Karpas-422 (cell line): ENCODE measurements around the gene TRABD2B. TPM values are rescaled to one million over a fixed set of nuclear protein-coding genes. Genes with fewer than 3 reads are reported as not detected.

ENCODE experiments used
- DNase-seq: peaks from one replicate; pipeline ENCODE4 v3.0.0-alpha.2; 2015
- H2AFZ ChIP-seq: fragments of 200-600 bp; sonication (generic); 2 replicates; pipeline ENCODE4 v1.6.1; 2014; ENCODE audit warnings: antibody characterized with exemption, low read length, mixed read lengths
- H3K27ac ChIP-seq: fragments of 200-600 bp; sonication (generic); 2 replicates; pipeline ENCODE4 v1.5.1; 2014; ENCODE audit warnings: mild to moderate bottlenecking, low read length, moderate library complexity
- H3K27me3 ChIP-seq: fragments of 200-600 bp; sonication (generic); 2 replicates; pipeline ENCODE4 v1.6.1; 2014; ENCODE audit warnings: low read length, mixed read lengths
- H3K36me3 ChIP-seq: fragments of 200-600 bp; sonication (generic); 2 replicates; pipeline ENCODE4 v1.6.1; 2014; ENCODE audit warnings: low read length, mixed read lengths; ENCODE audit not compliant: insufficient read depth
- H3K4me1 ChIP-seq: fragments of 200-600 bp; sonication (generic); 2 replicates; pipeline ENCODE4 v1.6.1; 2014; ENCODE audit warnings: mild to moderate bottlenecking, low read length, mixed read lengths
- H3K4me2 ChIP-seq: fragments of 200-600 bp; sonication (generic); 2 replicates; pipeline ENCODE4 v1.6.1; 2014; ENCODE audit warnings: low read length, low read depth, mild to moderate bottlenecking; ENCODE audit not compliant: poor library complexity, severe bottlenecking
- H3K4me3 ChIP-seq: fragments of 200-600 bp; sonication (generic); 2 replicates; pipeline ENCODE4 v1.5.1; 2014; ENCODE audit warnings: mild to moderate bottlenecking, antibody characterized with exemption, low read length, mixed read lengths
- H3K79me2 ChIP-seq: fragments of 200-600 bp; sonication (generic); 2 replicates; pipeline ENCODE4 v1.6.1; 2014; ENCODE audit warnings: mild to moderate bottlenecking, low read length, mixed read lengths
- H3K9ac ChIP-seq: fragments of 200-600 bp; sonication (generic); 2 replicates; pipeline ENCODE4 v1.6.0; 2014; ENCODE audit warnings: low read length
- H3K9me2 ChIP-seq: fragments of 200-600 bp; sonication (generic), shearing (Covaris generic); replicated peaks from 2 replicates; pipeline ENCODE4 v1.6.0; 2014; ENCODE audit warnings: mild to moderate bottlenecking, low read length, moderate library complexity; ENCODE audit not compliant: insufficient read depth
- H3K9me3 ChIP-seq: fragments of 300-700, 200-600 bp; sonication (generic); 2 replicates; pipeline ENCODE4 v1.6.1; 2014; ENCODE audit warnings: low read length, mixed read lengths
- H4K20me1 ChIP-seq: fragments of 200-600 bp; sonication (generic); 2 replicates; pipeline ENCODE4 v1.6.1; 2014; ENCODE audit warnings: mild to moderate bottlenecking, antibody characterized with exemption, low read length, low read depth; ENCODE audit not compliant: insufficient read depth
- total RNA-seq: library from RNA; depleted of rRNA; stranded (reverse); fragments of >200 nt; shearing (Covaris generic); gene quantifications from 2 replicates; pipeline ENCODE4 v1.2.3, GENCODE V29; 2014; ENCODE audit warnings: low replicate concordance

TRABD2B gene
- total RNA-seq, 1 experiment from 2014 or later, result not detected

DNA sequence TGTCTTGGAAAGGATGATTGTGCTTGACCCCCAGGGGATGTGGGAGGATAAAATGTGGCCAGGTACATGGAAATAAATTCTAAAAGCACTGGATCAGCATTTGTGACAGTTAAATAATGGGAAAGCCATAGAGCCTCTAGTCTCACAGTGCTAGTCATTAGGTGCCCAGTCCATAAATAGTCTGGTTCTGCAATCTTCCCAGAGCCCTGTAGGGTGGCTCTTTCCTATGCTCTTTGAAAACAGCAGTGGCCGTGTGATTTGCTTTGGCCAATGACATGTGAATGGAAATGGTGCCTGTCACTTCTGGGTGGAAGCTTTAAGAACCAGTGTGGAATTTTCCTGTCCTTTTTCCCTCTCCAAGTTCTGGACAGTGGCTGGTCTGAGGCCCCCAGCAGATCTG is 113.2 kb downstream of the TRABD2B start:
- Histone ChIP-seq H2AFZ (no peak overlapping the region), H3K9me2 (no peaks in the 10 kb centered on the region), H3K36me3 (no peaks in the 10 kb centered on the region), H3K4me2 (no peak overlapping the region), H3K9ac (no peak overlapping the region), H3K79me2 (no peaks in the 10 kb centered on the region), H4K20me1 (no peaks in the 10 kb centered on the region), H3K27ac (no peak overlapping the region), H3K9me3 (no peaks in the 10 kb centered on the region), H3K4me3 (no peak overlapping the region), H3K4me1 (no peaks in the 10 kb centered on the region), H3K27me3 (no peaks in the 10 kb centered on the region)
- DNase-seq, result no peak

DNA sequence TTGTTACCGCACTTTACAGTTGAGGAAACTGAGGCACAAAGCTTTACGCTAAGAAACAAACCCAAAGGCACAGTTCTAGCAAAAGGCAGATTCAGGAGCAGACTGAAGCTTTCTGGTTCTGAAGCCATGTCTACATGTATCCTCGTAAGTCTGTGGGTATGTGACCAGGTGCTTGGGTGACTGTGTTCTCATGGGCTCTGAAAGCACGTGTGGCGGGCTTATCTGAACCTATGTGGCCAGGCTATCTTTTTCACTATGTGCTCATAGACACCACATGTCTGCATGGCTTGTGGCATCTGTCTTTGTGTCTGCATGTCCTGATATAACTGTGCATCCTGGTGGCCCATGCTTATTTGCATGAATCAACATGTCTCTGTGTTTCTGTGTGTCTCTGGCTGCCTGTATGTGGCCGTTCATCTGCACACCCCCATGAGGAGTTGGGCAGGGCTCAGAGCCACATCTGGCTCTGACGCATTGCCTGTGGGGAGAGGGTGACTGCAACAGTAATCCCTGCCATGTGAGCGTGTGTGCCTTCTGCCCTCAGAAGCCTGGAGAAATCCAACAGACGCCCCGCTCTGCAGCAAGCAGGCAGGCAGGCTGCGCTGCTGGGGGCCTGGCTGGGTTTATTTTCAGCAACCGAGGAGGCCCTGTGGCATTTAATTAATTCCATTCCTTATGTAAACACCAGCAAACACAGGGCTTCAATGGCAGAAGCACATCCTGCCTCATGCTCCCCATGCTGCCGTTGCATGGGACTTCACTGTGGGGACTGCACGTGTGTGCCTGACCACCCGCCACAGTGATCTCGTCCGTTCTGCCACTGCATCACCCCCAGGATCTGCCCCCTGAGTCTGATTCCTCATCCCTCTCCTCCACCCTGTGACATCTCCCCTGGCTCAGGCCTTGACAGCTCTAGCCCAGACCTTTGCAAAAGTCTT is 115.4 kb downstream of the TRABD2B start:
- Histone ChIP-seq H3K79me2 (no peaks in the 10 kb centered on the region), H2AFZ (no peak overlapping the region), H4K20me1 (no peaks in the 10 kb centered on the region), H3K27me3 (no peaks in the 10 kb centered on the region), H3K9me2 (no peaks in the 10 kb centered on the region), H3K9me3 (no peaks in the 10 kb centered on the region), H3K4me1 (no peaks in the 10 kb centered on the region), H3K36me3 (no peaks in the 10 kb centered on the region), H3K9ac (no peak overlapping the region), H3K27ac (no peak overlapping the region), H3K4me3 (no peak overlapping the region), H3K4me2 (no peak overlapping the region)
- no peak for DNase-seq

DNA sequence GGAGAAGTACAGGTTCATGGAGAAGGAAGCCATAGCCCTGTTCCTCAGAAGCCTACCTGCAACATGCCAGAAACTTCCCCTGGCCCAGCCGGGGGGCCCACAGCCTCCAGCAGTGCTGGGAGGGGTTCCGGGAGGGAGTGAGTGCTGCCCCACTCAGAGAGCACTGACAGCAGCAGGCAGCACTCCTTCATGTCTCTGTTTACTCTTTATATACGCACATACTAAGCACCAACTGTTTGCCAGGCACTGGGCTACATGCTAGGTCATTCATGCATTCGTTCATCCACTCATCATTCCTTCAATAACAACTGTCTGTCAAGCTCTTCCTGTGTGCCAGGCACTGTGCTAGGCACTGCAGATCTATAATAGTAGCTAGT is 120.6 kb downstream of the TRABD2B start:
- H3K36me3 ChIP-seq, result no peaks in the 10 kb centered on the region
- no peaks in the 10 kb centered on the region for H3K9me3 ChIP-seq
- peaks cover 10% of the 10 kb centered on the region for H3K4me1 ChIP-seq
- no peaks in the 10 kb centered on the region for H3K27me3 ChIP-seq
- H3K9ac ChIP-seq, result no peak overlapping the region
- no peak for DNase-seq
- H2AFZ ChIP-seq, result no peak overlapping the region
- H4K20me1 ChIP-seq, result no peaks in the 10 kb centered on the region
- H3K79me2 ChIP-seq, result no peaks in the 10 kb centered on the region
- H3K4me2 ChIP-seq, result no peak overlapping the region
- H3K4me3 ChIP-seq, result no peak overlapping the region
- no peaks in the 10 kb centered on the region for H3K9me2 ChIP-seq
- no peak overlapping the region for H3K27ac ChIP-seq

DNA sequence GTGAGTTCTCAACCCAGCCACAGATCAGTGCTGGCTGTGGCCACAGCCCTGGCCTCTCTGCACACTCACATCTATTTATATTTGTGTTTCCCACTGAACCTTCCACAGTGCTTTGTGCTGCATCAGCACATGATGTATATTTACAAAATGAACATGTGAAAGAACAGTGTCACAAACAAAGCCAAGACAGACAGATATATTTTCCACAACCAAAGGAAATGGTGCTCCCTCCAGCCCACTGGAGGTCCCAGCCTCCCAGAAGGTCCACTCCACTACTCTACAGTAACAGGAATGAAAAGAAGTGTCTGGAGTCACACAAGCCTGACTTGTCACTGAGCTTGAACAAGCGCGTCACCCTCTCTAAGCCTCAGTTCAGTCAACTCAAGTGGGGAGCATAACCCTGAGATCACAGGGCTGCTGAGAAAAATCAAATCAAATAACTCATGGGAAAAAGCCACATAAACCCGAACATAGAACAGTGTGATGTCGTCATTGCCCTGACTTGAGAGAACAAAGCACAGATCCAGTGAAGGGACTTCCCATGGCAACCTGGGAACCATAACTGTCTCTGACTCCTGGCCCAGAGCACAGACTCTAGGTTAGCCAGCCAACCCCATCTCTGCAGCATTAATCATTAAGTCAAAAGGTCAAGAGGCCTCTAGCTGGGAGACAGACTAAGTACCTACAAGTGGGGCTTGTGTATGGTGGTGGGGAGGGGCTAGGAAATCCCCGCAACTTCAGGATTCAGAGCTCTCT is 121.2 kb downstream of the TRABD2B start:
- no peaks in the 10 kb centered on the region for H3K27me3 ChIP-seq
- H3K9me3 ChIP-seq, result no peaks in the 10 kb centered on the region
- DNase-seq, result no peak
- H3K79me2 ChIP-seq, result no peaks in the 10 kb centered on the region
- no peak overlapping the region for H2AFZ ChIP-seq
- H3K4me1 ChIP-seq, result peaks cover 10% of the 10 kb centered on the region
- no peak overlapping the region for H3K27ac ChIP-seq
- no peaks in the 10 kb centered on the region for H3K36me3 ChIP-seq
- no peak overlapping the region for H3K9ac ChIP-seq
- H3K4me3 ChIP-seq, result no peak overlapping the region
- no peaks in the 10 kb centered on the region for H4K20me1 ChIP-seq
- H3K4me2 ChIP-seq, result no peak overlapping the region
- no peaks in the 10 kb centered on the region for H3K9me2 ChIP-seq

DNA sequence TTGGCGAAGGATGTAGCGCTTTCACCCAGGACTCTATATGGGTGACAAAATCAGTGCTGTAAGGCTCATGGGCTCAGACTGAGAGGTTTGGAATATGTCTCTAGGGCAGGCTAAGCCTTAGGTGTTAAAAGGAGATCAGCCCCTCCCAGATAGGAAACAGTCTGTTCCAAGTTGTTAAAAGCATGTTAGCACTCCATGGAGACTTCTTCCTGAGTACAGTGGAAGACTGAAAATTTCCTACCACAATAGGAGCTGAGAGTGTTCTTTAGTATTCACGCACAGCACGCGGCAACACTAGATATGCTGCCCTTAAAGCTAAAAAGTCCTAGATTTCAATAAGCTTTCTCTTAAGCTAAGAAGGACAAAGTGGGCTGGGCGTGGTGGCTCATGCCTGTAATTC is 122.1 kb downstream of the TRABD2B start:
- DNase-seq, result no peak
- peaks cover 10% of the 10 kb centered on the region for H3K4me1 ChIP-seq
- H3K4me3 ChIP-seq, result no peak overlapping the region
- H3K9me2 ChIP-seq, result no peaks in the 10 kb centered on the region
- no peak overlapping the region for H3K9ac ChIP-seq
- no peak overlapping the region for H3K4me2 ChIP-seq
- H4K20me1 ChIP-seq, result no peaks in the 10 kb centered on the region
- no peak overlapping the region for H2AFZ ChIP-seq
- no peak overlapping the region for H3K27ac ChIP-seq
- no peaks in the 10 kb centered on the region for H3K9me3 ChIP-seq
- H3K79me2 ChIP-seq, result no peaks in the 10 kb centered on the region
- H3K36me3 ChIP-seq, result no peaks in the 10 kb centered on the region
- no peaks in the 10 kb centered on the region for H3K27me3 ChIP-seq

DNA sequence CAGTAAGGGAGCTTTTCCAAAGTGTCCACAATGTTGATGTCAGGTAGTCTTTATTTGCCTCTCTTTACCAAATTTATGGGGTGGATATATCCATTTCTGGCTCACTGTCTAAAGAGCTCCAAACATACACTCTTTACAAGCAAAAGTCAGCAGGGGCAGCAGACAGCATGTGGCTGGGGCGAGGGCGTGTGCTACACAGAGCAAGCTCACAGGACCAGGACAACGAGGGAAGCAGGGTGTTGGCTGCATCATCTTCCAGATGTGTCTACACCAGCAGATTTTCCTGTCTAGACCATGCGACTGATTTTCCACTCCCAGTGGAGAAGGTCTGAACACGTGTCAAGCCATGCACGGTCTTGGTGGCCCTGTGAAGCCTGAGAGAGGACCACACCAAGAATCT is 123.8 kb downstream of the TRABD2B start:
- H3K27ac ChIP-seq, result no peak overlapping the region
- H3K4me1 ChIP-seq, result peaks cover 10% of the 10 kb centered on the region
- H3K79me2 ChIP-seq, result no peaks in the 10 kb centered on the region
- no peak overlapping the region for H3K4me3 ChIP-seq
- H3K9me2 ChIP-seq, result no peaks in the 10 kb centered on the region
- no peak overlapping the region for H3K4me2 ChIP-seq
- H3K27me3 ChIP-seq, result no peaks in the 10 kb centered on the region
- H3K9ac ChIP-seq, result no peak overlapping the region
- H3K9me3 ChIP-seq, result no peaks in the 10 kb centered on the region
- no peak overlapping the region for H2AFZ ChIP-seq
- H4K20me1 ChIP-seq, result no peaks in the 10 kb centered on the region
- no peak for DNase-seq
- H3K36me3 ChIP-seq, result no peaks in the 10 kb centered on the region

DNA sequence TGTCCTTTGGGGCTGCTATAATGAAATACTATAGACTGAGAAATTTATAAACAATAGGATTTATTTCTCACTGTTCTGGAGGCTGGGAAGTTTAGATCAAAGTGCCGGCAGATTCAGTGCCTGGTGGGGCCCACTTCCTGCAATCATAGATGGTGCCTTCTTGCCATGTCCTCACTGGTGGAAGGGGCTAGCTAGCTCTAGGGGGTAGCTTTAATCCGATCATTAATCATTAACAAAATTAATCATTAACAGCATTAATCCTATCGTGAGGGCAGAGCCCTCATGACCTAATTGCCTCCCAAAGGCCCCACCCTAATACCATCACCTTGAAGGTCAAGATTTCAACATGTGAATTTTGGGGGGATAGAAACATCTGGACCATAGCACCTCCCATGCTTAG is 124.3 kb downstream of the TRABD2B start:
- Histone ChIP-seq H3K36me3 (no peaks in the 10 kb centered on the region), H3K27me3 (no peaks in the 10 kb centered on the region), H3K4me2 (no peak overlapping the region), H3K9me3 (no peaks in the 10 kb centered on the region), H3K9ac (no peak overlapping the region), H3K4me3 (no peak overlapping the region), H4K20me1 (no peaks in the 10 kb centered on the region), H3K79me2 (no peaks in the 10 kb centered on the region), H2AFZ (no peak overlapping the region), H3K4me1 (peaks cover 10% of the 10 kb centered on the region), H3K27ac (no peak overlapping the region), H3K9me2 (no peaks in the 10 kb centered on the region)
- no peak for DNase-seq

DNA sequence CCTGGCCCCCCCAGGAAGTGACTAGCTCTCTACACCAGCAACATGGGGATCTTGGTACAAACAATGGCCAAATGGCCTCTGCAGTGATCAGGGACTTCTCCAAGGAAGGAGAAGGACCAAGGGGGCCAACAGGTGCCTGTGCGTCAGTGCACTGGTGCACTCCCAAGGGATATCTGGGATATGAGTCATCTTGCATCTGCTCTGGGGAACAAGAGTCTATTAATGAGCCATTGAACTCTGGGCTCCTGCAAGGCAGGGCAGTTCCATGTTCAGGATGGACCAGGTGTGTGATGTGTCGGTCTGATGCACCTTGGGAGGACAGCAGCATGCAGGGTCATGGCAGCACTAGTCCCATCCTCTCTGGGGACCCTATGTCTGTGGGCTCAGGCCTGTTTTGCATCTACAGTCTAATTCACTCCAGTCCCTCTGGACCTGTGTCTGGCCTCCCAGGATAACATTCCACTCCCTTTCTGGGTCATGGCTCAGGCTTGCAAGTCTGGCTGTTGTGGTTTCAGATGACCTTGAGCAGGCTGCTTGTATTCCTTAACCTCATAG is 125.3 kb downstream of the TRABD2B start:
- no peak overlapping the region for H3K4me2 ChIP-seq
- H3K9me2 ChIP-seq, result no peaks in the 10 kb centered on the region
- H3K4me3 ChIP-seq, result no peak overlapping the region
- no peaks in the 10 kb centered on the region for H4K20me1 ChIP-seq
- no peaks in the 10 kb centered on the region for H3K27me3 ChIP-seq
- no peaks in the 10 kb centered on the region for H3K36me3 ChIP-seq
- DNase-seq, result no peak
- no peaks in the 10 kb centered on the region for H3K79me2 ChIP-seq
- peaks cover 10% of the 10 kb centered on the region for H3K4me1 ChIP-seq
- no peak overlapping the region for H3K9ac ChIP-seq
- no peak overlapping the region for H2AFZ ChIP-seq
- no peak overlapping the region for H3K27ac ChIP-seq
- no peaks in the 10 kb centered on the region for H3K9me3 ChIP-seq
